HG02588 (cell line): ENCODE measurements around the gene CST1.
"Not testable (repeated sequence)": the region's sequence is repeated elsewhere in the genome, so short reads cannot be mapped to it uniquely, and the experiment has no call there.

Experiments
- ATAC-seq: cut with Tn5 transposase; IDR thresholded peaks from one replicate; pipeline ENCODE4 v1.9.1; 2021; ENCODE audit warnings: mild to moderate bottlenecking, moderate library complexity; ENCODE audit not compliant: unreplicated experiment

Gene CST1

GRCh38 chr20:23755131-23755611 lies 4.4 kb upstream of the CST1 start:
- not testable (repeated sequence) for ATAC-seq

DNA sequence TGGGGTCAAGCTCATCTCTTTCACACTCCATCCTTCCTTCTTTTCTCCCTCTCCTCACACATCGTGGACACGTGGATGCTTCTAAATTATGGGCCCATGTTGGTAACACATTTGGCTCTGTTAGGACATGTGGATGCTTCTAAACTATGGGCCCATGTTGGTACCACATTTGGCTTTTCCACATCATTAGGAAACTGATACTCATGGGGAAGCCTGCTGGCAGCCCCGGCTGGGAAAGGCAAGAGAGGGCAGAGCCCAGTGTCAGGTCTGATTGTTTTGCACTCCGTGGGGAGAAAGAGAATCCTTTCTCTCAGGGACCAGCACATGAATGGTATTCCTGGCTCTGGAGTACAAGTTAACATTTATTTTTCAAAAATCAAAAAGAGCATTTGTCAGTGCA lies 4.0 kb upstream of the CST1 start:
- no peak for ATAC-seq

- ATAC-seq: no peak
Measured at GRCh38 chr20:23753589-23753988, 2.9 kb upstream of the CST1 start.

- ATAC-seq: no peak
Measured at GRCh38 chr20:23753194-23753548, 2.4 kb upstream of the CST1 start.

DNA sequence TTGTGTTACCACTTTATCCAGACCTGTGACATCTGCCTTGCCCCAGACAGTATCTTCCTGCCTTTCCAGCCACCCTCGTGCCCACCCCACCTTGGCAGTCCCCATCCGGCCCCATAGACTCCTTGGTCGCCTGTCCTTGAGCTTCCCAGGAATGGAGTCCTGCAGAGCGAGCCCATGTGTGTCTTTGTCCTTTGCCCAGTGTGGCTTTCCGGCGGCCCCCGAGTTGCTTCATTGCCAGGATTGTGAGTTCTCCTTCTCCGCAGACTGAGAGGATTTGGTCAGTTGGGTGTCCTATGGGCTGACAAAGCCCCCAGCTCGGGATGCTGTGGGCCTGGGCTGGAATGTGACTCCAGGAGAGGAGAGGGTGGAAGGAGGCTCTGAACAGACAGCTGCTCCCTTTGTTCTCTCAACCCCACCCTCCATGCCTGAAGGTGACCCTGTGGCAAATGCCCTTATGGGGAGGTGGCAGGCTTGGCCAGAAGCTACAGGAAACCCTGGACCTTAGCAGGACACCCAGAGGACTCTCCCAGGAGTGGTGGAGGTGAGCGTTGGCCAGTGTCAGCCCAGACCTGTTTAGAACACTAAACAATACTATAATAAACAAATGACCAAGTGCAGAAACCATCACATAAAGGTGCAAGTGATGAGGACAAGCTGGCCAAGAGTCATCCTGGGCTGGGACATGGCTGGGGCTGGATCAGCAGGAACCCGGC lies 1.9 kb upstream of the CST1 start:
- no peak for ATAC-seq

- ATAC-seq: no peak
Measured at GRCh38 chr20:23752019-23752418, 1.3 kb upstream of the CST1 start.

DNA sequence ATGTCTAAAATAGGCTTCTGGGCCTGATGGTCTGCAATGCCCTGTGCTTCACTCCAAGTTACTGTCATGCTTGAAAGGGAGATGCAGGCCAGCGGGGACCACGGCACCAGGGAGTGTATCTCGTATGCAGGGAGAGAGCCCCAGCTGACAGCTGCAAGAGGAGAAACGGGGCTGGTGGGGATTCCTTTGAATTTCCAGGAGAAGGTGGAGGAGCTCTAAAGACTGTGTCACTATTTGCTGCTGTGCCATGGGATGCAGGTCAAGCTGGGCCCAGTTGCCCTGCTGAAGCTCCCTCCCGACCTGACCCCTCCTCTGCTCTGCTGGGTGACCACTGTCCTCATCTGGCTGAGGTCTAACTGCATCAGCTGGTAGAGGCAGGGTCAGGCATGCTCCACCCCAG lies 989 bp downstream of the CST1 start:
- ATAC-seq: no peak

GRCh38 chr20:23748975-23749374 lies 1.8 kb downstream of the CST1 start:
- ATAC-seq: not testable (repeated sequence)

- not testable (repeated sequence) for ATAC-seq
Measured at GRCh38 chr20:23747551-23747950, 3.2 kb downstream of the CST1 start.

- not testable (repeated sequence) for ATAC-seq
Measured at GRCh38 chr20:23747092-23747491, 3.6 kb downstream of the CST1 start.

DNA sequence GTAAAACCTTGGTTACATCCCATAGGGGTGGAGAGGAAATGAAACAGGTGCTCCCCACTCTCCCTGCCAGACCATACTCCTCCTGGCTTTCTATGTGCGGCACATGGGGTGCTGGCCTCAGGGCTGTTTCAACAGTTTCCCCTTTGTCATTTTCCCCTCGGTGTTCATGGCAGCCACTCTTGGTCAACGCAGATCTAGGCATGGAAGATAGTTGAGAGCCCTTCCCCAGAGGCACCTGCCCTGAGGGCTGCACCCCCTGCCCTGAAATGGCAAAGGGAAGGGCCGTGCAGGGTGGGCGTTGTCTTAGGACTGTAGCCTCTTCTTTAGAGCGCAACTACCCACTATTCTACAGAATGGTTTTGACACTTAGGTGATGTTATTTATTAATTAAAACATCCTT lies 4.4 kb downstream of the CST1 start:
- no peak for ATAC-seq

- no peak for ATAC-seq
Measured at GRCh38 chr20:23745247-23745646, 5.5 kb downstream of the CST1 start.

DNA sequence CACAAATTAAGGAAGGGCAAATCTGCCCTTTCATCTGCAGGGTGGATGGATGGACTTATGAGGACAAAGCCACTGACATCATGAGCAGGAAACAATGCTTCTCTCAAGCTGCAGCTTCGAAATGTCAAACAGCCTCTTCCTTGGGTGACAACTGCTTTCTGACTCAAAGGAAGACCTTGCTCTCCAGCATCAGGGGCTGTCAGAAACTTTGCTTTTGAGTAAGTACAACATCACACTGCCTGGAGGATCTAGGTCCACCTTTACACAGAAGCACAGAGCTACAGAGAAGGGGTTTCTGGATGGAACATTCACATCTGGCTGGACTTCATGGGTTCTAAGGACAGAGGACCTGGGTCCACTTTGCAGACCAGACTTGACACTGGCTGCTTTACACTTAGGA lies 5.9 kb downstream of the CST1 start:
- ATAC-seq: no peak

DNA sequence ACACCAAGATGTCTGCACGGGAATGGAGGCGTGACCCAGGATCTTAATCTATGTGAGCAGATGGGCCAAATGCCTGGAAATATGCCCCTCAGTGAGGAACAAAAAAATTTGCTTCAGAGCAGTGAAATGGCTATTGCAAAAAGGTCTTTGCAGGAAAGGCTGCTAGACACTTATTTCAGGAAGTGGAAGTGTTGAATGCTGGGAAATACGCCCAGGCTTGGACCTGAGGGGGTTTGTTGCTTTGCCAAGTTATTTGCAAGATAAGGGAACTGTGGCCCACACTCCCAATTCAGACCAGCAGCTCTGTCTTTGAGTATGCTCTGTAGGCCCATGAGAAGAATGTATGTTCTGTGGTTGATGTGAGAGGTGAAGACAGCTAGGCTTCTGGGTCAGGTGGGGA lies 15.3 kb downstream of the CST1 start:
- not testable (repeated sequence) for ATAC-seq

DNA sequence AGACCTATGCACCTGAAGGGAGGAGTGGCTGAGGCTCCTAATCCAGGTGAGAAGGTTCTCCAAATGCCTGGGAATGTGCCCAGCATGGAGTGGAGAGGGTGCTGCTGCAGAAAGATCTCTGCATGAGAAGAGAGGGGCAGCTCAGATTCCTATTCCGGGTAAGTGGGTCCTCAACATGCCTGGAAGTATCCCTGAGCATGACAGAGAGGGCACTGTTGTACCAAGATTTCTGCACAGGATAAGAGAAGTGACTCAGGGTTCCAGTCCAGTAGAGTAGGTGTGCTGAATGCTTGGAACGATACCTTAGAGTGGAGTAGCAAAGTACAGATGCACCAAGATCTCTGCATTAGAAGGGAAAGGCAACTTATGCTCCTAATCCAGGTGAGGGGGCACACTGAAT lies 15.8 kb downstream of the CST1 start:
- not testable (repeated sequence) for ATAC-seq

DNA sequence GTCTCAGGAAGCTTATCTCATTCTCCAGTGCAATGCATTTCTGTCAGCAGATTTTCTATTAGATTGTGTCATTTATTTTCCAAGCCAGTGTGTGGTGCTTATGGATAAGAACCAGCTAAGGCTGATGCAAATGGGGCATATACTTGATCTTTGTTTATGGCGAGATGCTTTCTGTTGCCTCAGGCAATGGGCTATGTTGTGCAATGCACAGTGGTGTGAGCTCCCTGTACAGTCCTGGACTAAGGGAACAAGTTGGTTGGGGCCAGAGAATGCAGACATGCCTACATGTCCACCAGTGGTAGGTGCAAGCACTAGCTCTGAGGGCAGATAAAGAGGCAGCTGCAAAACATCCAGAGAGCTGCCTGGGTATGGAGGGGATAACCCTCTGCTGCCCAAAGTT lies 16.3 kb downstream of the CST1 start:
- ATAC-seq: not testable (repeated sequence)

DNA sequence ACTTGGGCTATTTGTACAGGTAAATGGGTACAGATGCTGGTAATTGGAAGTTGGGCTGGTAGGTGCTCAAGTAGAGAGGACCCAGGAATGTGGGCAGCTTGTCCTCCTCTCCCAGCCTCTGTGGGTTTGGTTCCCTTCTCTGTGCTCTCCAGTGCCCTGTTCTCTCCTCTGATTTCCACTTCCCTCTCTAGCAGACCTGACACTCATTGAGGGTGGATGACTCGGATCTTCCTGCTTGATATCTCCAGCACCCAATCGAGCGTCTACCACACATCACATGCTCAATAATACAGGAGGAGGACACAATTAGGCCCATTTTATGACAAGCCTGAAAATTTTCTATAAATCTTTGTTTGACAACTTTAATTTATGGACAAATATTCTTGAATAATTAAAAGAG lies 23.7 kb downstream of the CST1 start:
- no peak for ATAC-seq

- no peak for ATAC-seq
Measured at GRCh38 chr20:23725102-23725501, 25.6 kb downstream of the CST1 start.

DNA sequence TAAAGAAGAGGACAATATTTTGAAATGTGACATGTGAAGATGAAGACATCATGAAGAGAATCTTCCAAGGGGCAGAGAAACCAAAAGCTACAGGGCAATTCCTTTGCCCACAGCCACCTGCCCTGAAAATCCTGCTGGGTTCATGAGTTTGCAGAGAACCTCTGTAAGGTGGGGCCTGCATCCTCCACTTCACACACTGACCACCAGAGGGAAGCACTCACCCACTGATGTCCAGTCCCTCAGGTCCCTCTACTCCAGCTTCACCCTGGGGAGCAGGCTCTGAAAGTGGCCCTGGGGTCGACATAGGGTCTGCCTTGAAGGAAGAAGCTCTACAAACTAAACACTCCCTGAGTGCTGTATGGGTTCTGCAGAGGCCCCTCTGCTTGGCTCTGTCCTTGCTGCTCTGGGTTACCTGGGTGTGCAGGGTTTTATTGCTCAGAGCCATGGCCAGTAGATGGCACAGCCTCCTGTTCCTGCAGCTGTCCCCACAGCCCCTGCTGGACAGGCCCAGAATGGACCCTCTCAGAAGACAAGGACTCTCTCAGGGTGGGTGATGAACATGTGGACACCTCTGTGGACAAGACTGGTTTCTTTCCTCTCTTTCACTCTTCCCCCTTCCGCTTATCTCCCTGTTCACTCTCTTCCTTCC lies 27.0 kb downstream of the CST1 start:
- ATAC-seq: not testable (repeated sequence)

DNA sequence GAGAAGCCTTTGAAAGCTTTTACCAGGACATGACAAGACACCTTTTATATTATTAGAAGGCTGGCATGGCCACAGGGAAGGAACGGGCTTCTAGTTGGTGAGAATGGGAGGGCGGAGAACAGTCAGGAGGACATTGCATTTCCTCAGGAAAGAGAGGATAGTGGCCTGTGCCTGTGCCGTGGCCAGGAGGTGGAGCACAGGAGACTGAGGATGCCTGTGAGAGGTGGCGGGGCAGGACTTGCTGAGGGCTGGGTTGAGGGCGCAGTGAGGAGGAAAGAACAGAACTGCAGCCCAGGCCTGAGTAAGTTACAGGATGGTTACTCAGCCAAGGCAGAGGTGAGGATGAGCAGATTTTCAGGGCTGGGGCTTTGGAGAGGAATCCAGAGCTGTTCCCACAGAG lies 27.9 kb downstream of the CST1 start:
- ATAC-seq: not testable (repeated sequence)

DNA sequence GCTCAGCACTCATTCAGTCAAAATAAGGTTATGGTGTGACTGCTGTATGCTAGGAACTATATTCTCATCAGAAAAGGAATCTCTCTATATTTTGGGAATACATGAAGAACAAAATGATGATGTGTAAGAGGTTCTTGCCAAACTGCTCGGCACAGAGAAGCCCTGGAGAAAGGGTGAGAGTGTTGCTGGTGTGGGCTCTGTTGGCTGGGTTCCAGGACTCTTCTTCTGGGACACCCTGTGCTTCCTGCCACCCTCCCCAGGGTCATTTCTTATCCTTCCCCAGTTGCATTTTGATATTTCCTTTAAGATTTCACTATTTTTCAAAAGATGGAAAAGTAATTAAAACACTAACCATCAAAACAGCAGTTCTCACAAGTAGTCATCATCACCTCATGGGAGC lies 28.8 kb downstream of the CST1 start:
- no peak for ATAC-seq

DNA sequence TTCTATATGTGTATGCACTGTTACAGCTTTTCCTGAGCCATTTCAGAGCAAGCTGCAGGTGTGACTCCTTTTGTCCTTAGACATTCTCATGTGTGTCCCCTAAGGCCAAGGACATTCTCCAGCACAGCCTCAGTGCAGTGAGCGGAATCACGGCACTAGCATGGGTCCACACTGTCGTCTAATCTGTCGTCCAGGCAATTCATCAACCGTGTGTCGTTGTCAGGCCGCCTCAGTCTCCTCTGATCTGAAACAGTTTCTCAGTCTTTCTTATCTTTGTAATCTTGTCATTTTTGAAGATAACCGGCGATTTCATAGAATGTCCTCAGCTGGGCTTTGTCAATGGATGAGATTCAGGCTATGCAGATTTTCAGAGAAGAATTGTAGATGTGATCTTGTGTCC lies 31.4 kb downstream of the CST1 start:
- ATAC-seq: not testable (repeated sequence)

DNA sequence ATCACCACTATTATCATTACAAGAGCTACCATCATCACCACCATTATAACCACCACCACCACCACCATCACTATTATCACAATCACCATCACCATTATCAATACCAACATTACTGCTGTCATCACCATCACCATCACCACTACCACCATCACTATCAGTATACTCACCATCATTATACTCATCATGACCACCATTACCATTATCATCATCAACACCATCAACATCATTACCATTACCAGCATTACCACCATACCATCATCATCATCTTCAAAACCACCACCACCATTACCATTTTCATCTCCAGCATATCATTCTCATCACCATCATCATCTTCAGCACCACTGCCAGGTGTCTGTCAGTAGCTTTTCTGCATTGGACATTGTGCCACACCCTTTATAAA lies 39.0 kb downstream of the CST1 start:
- not testable (repeated sequence) for ATAC-seq
